Measurements from ENCODE around the gene ZNF350. TPM values are rescaled to one million over a fixed set of nuclear protein-coding genes. Genes with fewer than 3 reads are reported as not detected.
A peak's percentile ranks its signal among the peaks of the same experiment; 100 is the strongest.

Gene ZNF350
- total and polyA plus RNA-seq, 2 of the 13 experiments (the other 11 are each of a cell fraction or from before 2014, with no cell fraction given) = 3.7 to 6.9 TPM

GRCh38 chr19:52028027-52028779 is 41.6 kb upstream of the ZNF350 start, which contains the start of gene ZNF614 (continued):
- TF ChIP-seq KIAA2018 (CRISPR knock-in tag; IDR thresholded peaks at IDR 0.05; ENCODE audit: borderline replicate concordance) = no peak
- TF ChIP-seq REL (CRISPR knock-in tag; conservative IDR thresholded peaks at IDR 0.05) = no peak; the same call in 1 of the 2 replicates
- peak; percentile 84 to 93 for TF ChIP-seq POLR2A (IDR thresholded peaks at IDR 0.05; ENCODE audit: insufficient read depth in 1 of 2, low read depth in 2 of 2, low read length in 2 of 2)
- peak; percentile 69 for TF ChIP-seq ZNF441 (CRISPR knock-in tag; IDR thresholded peaks at IDR 0.05; ENCODE audit: borderline replicate concordance)
- TF ChIP-seq HNF4A (CRISPR knock-in tag; IDR thresholded peaks at IDR 0.05) = peak; percentile 63
- TF ChIP-seq ZBTB42 (CRISPR knock-in tag; IDR thresholded peaks at IDR 0.05) = no peak
- peak; percentile 33; the same call in 1 of the 2 replicates for TF ChIP-seq RFX5 (IDR thresholded peaks at IDR 0.05; ENCODE audit: low read depth, low read length)
- no peak for TF ChIP-seq SETDB1 (CRISPR knock-in tag; IDR thresholded peaks at IDR 0.05; ENCODE audit: borderline replicate concordance)
- peak; percentile 100 for TF ChIP-seq CREM (IDR thresholded peaks at IDR 0.05)
- TF ChIP-seq CREM (CRISPR knock-in tag; IDR thresholded peaks at IDR 0.05) = peak; percentile 91
- no peak for TF ChIP-seq NFYC (CRISPR knock-in tag; IDR thresholded peaks at IDR 0.05)
- no peak for TF ChIP-seq FOXM1 (CRISPR knock-in tag; IDR thresholded peaks at IDR 0.05)
- TF ChIP-seq ZNF225 (CRISPR knock-in tag; IDR thresholded peaks at IDR 0.05) = peak; percentile 87; the same call in 1 of the 2 replicates
- TF ChIP-seq ZNF362 (CRISPR knock-in tag; IDR thresholded peaks at IDR 0.05; ENCODE audit: borderline replicate concordance) = peak; percentile 55; the same call in 1 of the 2 replicates
- TF ChIP-seq SALL1 (CRISPR knock-in tag; IDR thresholded peaks at IDR 0.05) = peak; percentile 72
- TF ChIP-seq ZNF329 (CRISPR knock-in tag; IDR thresholded peaks at IDR 0.05; ENCODE audit: low read depth) = no peak
- no peak for TF ChIP-seq ZFAT (CRISPR knock-in tag; conservative IDR thresholded peaks at IDR 0.05)
- TF ChIP-seq ELF1 (CRISPR knock-in tag; IDR thresholded peaks at IDR 0.05) = no peak; the same call in none of the 2 replicates
- TF ChIP-seq ZNF574 (CRISPR knock-in tag; IDR thresholded peaks at IDR 0.05) = peak; percentile 93

Data from HepG2 (cell line).